AG10803 (cell line): ENCODE results near the gene CDR2L.
A peak's percentile ranks its signal among the peaks of the same experiment; 100 is the strongest.
"Not testable (repeated sequence)": the region's sequence is repeated elsewhere in the genome, so short reads cannot be mapped to it uniquely, and the experiment has no call there.

ENCODE experiments used
- DNase-seq: peaks from one replicate; pipeline ENCODE4 v3.0.0; 2010; ENCODE audit warnings: low read depth
- H3K4me3 ChIP-seq: 2 replicates; pipeline ENCODE4 v1.5.1; 2011; ENCODE audit warnings: mild to moderate bottlenecking, low read length, control low read depth
- CTCF ChIP-seq: conservative IDR thresholded peaks from 2 replicates; pipeline ENCODE4 v1.5.1; 2011; ENCODE audit warnings: mild to moderate bottlenecking, low read length, control low read depth, inconsistent platforms

The CDR2L gene

GRCh38 chr17:75033346-75034235 is 46.2 kb downstream of the CDR2L start:
- DNase-seq: peak; percentile 89
- peak overlapping the region; percentile 94 for H3K4me3 ChIP-seq
- no peak for TF ChIP-seq CTCF

- peak; percentile 16; the same call in 1 of the 2 replicates for TF ChIP-seq CTCF
- peak; percentile 85 for DNase-seq
- H3K4me3 ChIP-seq: peak overlapping the region; percentile 94
These were observed 46.9 kb downstream of the CDR2L start for GRCh38 chr17:75034236-75034908.

GRCh38 chr17:75036643-75037268 is 49.3 kb downstream of the CDR2L start:
- peak; percentile 82 for DNase-seq
- H3K4me3 ChIP-seq: no peak overlapping the region
- TF ChIP-seq CTCF: no peak

- no peak overlapping the region for H3K4me3 ChIP-seq
- DNase-seq: no peak
- TF ChIP-seq CTCF: no peak
These were observed 51.8 kb downstream of the CDR2L start for GRCh38 chr17:75039238-75039637.

- no peak for TF ChIP-seq CTCF
- DNase-seq: no peak
These were observed 54.3 kb downstream of the CDR2L start for GRCh38 chr17:75041656-75042280.

GRCh38 chr17:75043789-75044188 is 56.4 kb downstream of the CDR2L start:
- H3K4me3 ChIP-seq, DNase-seq: not testable (repeated sequence)

More at GRCh38 chr17:75041656-75042280, 54.3 kb downstream of the CDR2L start:
- H3K4me3 ChIP-seq: no peak overlapping the region

GRCh38 chr17:75044716-75045115 is 57.3 kb downstream of the CDR2L start:
- no peak for TF ChIP-seq CTCF
- no peak overlapping the region for H3K4me3 ChIP-seq
- no peak for DNase-seq

- not testable (repeated sequence) for DNase-seq
- H3K4me3 ChIP-seq: peak overlapping the region; percentile 98
These were observed 58.5 kb downstream of the CDR2L start for GRCh38 chr17:75045946-75046406.
